ENCODE results near the gene ATXN7.

ATXN7 gene

GRCh38 chr3:63968612-63969350 is 105.1 kb downstream of the ATXN7 start:
- H3K27me3 ChIP-seq (replicated peaks; ENCODE audit: control insufficient read depth, insufficient read depth, low read length) = no peaks in the 10 kb centered on the region
- DNase-seq (ENCODE audit: extremely low read depth, insufficient read length) = no peak
- peak overlapping the region; percentile 41 for H3K4me3 ChIP-seq (replicated peaks; ENCODE audit: low read depth, low read length)
- peaks cover 2% of the 10 kb centered on the region; the same call in 1 of the 2 replicates for H3K36me3 ChIP-seq (ENCODE audit: control insufficient read depth, insufficient read depth, low read length)
- TF ChIP-seq CTCF (IDR thresholded peaks at IDR 0.05; ENCODE audit: insufficient read depth, low read length, poor library complexity, severe bottlenecking) = no peak

- no peak for DNase-seq (ENCODE audit: extremely low read depth, insufficient read length)
- Histone ChIP-seq H3K36me3 (ENCODE audit: control insufficient read depth, insufficient read depth, low read length) (peaks cover 2% of the 10 kb centered on the region; the same call in 1 of the 2 replicates), H3K4me3 (replicated peaks; ENCODE audit: low read depth, low read length) (no peak overlapping the region), H3K27me3 (replicated peaks; ENCODE audit: control insufficient read depth, insufficient read depth, low read length) (no peaks in the 10 kb centered on the region)
- no peak for TF ChIP-seq CTCF (IDR thresholded peaks at IDR 0.05; ENCODE audit: insufficient read depth, low read length, poor library complexity, severe bottlenecking)
Observed at GRCh38 chr3:63969876-63970275, 106.2 kb downstream of the ATXN7 start.

- DNase-seq (ENCODE audit: extremely low read depth, insufficient read length) = no peak
- H3K36me3 ChIP-seq (ENCODE audit: control insufficient read depth, insufficient read depth, low read length) = peaks cover 2% of the 10 kb centered on the region; the same call in 1 of the 2 replicates
- no peaks in the 10 kb centered on the region for H3K27me3 ChIP-seq (replicated peaks; ENCODE audit: control insufficient read depth, insufficient read depth, low read length)
- no peak for TF ChIP-seq CTCF (IDR thresholded peaks at IDR 0.05; ENCODE audit: insufficient read depth, low read length, poor library complexity, severe bottlenecking)
- no peak overlapping the region for H3K4me3 ChIP-seq (replicated peaks; ENCODE audit: low read depth, low read length)
Observed at GRCh38 chr3:63970631-63971475, 107.2 kb downstream of the ATXN7 start.

- Histone ChIP-seq H3K27me3 (replicated peaks; ENCODE audit: control insufficient read depth, insufficient read depth, low read length) (no peaks in the 10 kb centered on the region), H3K36me3 (ENCODE audit: control insufficient read depth, insufficient read depth, low read length) (peaks cover 2% of the 10 kb centered on the region; the same call in 1 of the 2 replicates), H3K4me3 (replicated peaks; ENCODE audit: low read depth, low read length) (no peak overlapping the region)
- no peak for TF ChIP-seq CTCF (IDR thresholded peaks at IDR 0.05; ENCODE audit: insufficient read depth, low read length, poor library complexity, severe bottlenecking)
- DNase-seq (ENCODE audit: extremely low read depth, insufficient read length) = no peak
Observed at GRCh38 chr3:63972196-63972595, 108.5 kb downstream of the ATXN7 start.

GRCh38 chr3:63972987-63973386 is 109.3 kb downstream of the ATXN7 start:
- peaks cover 2% of the 10 kb centered on the region; the same call in 1 of the 2 replicates for H3K36me3 ChIP-seq (ENCODE audit: control insufficient read depth, insufficient read depth, low read length)
- no peak for DNase-seq (ENCODE audit: extremely low read depth, insufficient read length)
- H3K27me3 ChIP-seq (replicated peaks; ENCODE audit: control insufficient read depth, insufficient read depth, low read length) = no peaks in the 10 kb centered on the region
- TF ChIP-seq CTCF (IDR thresholded peaks at IDR 0.05; ENCODE audit: insufficient read depth, low read length, poor library complexity, severe bottlenecking) = no peak
- no peak overlapping the region for H3K4me3 ChIP-seq (replicated peaks; ENCODE audit: low read depth, low read length)

Measured in GM06990 (cell line).